Measurements from ENCODE around the gene C16orf90. TPM values are rescaled to one million over a fixed set of nuclear protein-coding genes. Genes with fewer than 3 reads are reported as not detected.
A peak's percentile ranks its signal among the peaks of the same experiment; 100 is the strongest.

The C16orf90 gene
- total RNA-seq, 1 donor from 2014 or later = not detected

DNA sequence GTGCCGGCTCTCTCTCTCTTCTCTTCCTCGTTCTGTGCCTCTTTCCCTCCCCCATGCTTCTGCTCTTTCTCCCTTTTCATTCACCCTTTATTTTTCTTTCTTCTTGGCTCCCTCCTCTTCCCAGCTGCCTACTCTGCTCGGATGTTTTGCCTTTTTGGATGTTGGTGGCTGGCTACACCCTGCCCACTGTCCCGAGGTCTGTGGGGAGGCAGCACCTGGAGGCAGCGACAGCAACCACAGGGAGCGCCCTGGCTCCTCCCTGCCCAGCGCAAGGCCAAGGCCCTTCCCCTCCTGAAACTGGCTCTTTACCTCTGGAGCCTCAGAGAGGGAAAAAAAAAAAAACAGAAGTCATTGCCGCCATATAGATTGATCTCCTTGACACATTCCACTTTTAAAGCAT lies 25.6 kb upstream of the C16orf90 start:
- Mint-ChIP-seq H3K36me3 (ENCODE audit: low read depth) (peaks cover 57% of the 10 kb centered on the region), H3K27me3 (no peaks in the 10 kb centered on the region), H3K4me3 (no peak overlapping the region), H3K4me1 (peaks cover 12% of the 10 kb centered on the region), H3K27ac (peak overlapping the region; percentile 41), H3K9me3 (no peaks in the 10 kb centered on the region)
- DNase-seq = no peak
- intact Hi-C loops (cut with micrococcal nuclease) = no loop called here

DNA sequence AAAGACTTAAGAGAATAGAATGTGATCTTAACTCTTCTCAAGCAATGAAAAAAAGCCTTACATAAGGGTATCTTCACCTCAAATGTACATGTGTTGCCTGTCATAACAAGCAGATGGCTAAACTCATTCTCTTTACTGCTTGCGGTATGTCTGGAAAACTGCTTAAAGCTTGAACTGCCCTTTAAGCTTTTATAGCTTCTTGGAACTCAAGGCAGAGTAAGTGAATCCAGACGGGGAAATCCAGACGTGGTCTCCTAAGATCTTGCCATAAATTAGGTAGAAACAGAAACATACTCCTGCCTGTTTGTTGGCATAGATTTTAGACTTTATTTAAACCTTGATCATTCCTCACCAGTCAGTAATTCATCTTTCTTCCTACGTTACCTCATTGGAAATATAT lies 25.1 kb upstream of the C16orf90 start:
- no peaks in the 10 kb centered on the region for H3K9me3 Mint-ChIP-seq
- no peaks in the 10 kb centered on the region for H3K27me3 Mint-ChIP-seq
- peaks cover 56% of the 10 kb centered on the region for H3K36me3 Mint-ChIP-seq (ENCODE audit: low read depth)
- peak overlapping the region; percentile 41 for H3K27ac Mint-ChIP-seq
- intact Hi-C loops (cut with micrococcal nuclease) = no loop called here
- no peak for DNase-seq
- peaks cover 12% of the 10 kb centered on the region for H3K4me1 Mint-ChIP-seq
- H3K4me3 Mint-ChIP-seq = no peak overlapping the region

DNA sequence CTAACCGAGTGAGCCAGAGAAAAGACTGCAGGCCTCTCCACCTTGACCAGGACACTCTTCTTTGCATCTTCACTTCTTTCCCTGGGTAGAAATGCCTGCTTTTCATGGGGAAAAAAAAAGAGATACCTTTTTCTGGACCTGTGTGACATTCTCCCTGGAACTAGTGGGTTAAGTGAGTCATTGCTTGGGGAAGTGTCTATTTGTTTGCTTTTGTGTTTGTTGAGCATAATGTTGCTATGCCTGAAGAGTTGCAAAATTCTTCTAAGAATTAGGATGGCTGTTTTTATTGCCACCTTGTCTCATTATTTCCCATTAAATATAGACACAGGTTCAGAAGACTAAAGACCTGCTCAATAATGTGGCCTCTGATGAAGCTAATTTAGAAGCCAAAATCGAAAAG lies 24.3 kb upstream of the C16orf90 start:
- peaks cover 55% of the 10 kb centered on the region for H3K36me3 Mint-ChIP-seq (ENCODE audit: low read depth)
- DNase-seq = no peak
- intact Hi-C loops (cut with micrococcal nuclease) = no loop called here
- H3K4me3 Mint-ChIP-seq = no peak overlapping the region
- no peaks in the 10 kb centered on the region for H3K9me3 Mint-ChIP-seq
- peaks cover 12% of the 10 kb centered on the region for H3K4me1 Mint-ChIP-seq
- H3K27ac Mint-ChIP-seq = no peak overlapping the region
- H3K27me3 Mint-ChIP-seq = no peaks in the 10 kb centered on the region

DNA sequence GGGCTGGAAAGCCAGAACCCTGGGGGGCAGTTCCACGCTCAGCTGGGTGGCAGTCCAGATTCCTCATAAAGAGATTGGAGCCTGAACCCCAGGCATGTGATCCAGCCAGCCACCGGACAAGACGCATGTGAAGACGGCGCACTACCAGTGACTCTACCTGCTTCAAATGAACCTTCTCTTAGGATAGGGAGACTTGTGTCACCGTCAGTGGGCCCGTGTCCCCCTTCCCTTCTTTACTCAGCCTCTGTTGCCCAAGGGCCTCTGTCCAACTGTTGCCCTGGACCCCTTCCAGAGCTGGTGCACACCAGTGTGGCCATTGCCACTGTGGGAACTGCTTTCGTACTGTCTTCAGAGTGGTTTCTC lies 23.7 kb upstream of the C16orf90 start:
- no peak overlapping the region for H3K4me3 Mint-ChIP-seq
- intact Hi-C loops (cut with micrococcal nuclease) = no loop called here
- H3K36me3 Mint-ChIP-seq (ENCODE audit: low read depth) = peaks cover 58% of the 10 kb centered on the region
- H3K4me1 Mint-ChIP-seq = peaks cover 12% of the 10 kb centered on the region
- H3K27ac Mint-ChIP-seq = no peak overlapping the region
- no peaks in the 10 kb centered on the region for H3K27me3 Mint-ChIP-seq
- no peaks in the 10 kb centered on the region for H3K9me3 Mint-ChIP-seq
- DNase-seq = no peak

DNA sequence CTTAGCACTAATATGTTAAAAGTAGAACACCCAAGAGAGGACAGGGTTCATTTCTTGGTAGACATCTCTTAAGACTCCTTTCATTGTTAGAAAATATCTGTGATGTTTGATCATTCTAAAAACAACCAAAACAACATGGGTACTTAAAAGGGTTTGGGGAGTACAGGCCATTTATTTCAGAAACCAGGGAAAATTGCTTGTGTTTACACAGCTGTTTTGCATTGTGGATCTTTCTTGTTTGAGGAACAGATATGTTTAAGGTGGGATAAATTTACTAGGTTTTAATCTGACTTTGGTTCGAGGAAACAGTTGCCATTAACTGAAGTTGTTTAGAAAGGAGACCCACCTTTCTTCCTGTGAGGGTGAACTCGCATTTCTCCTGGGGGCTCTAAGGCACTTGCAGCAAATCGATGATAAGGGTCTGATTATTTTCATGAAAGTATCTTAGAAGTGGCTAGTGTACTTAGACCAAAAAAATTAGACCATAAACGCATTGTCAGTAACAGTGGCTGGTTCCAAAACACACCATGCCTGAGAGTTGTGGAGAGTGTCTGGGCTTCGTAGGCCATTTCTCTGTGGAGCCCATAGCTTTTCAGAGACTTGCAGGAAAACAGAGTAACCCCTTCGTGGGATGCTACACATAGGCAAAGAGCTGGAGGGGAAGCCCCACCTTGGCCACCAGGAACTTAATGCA lies 23.1 kb upstream of the C16orf90 start:
- intact Hi-C loops (cut with micrococcal nuclease) = no loop called here
- peaks cover 60% of the 10 kb centered on the region for H3K36me3 Mint-ChIP-seq (ENCODE audit: low read depth)

DNA sequence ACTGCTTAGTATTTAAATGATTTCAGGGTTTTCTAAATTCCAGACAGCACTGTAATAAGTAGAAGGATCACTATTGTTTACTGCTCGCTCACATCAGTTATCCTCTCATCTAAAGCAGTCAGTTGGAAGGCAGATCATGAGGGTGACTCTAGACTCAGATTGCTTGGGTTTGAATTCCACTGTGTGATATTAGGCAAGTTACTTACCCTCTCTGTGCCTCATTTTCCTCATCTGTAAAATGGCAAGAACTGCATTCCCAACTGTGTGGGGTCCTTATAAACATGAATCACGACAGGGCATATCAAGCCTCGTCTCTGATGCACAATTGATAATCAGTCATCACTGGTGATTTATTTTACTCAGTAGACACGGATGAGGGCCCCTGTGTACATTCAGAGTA lies 20.6 kb upstream of the C16orf90 start:
- H3K9me3 Mint-ChIP-seq = no peaks in the 10 kb centered on the region
- H3K36me3 Mint-ChIP-seq (ENCODE audit: low read depth) = peaks cover 64% of the 10 kb centered on the region
- peaks cover 22% of the 10 kb centered on the region for H3K4me1 Mint-ChIP-seq
- H3K4me3 Mint-ChIP-seq = no peak overlapping the region
- no peak overlapping the region for H3K27ac Mint-ChIP-seq
- H3K27me3 Mint-ChIP-seq = no peaks in the 10 kb centered on the region
- no peak for DNase-seq
- intact Hi-C loops (cut with micrococcal nuclease) = no loop called here

More for the DNA sequence above, 23.1 kb upstream of the C16orf90 start:
- Mint-ChIP-seq H3K4me1 (peaks cover 16% of the 10 kb centered on the region), H3K27me3 (no peaks in the 10 kb centered on the region), H3K9me3 (no peaks in the 10 kb centered on the region), H3K27ac (no peak overlapping the region), H3K4me3 (no peak overlapping the region)
- no peak for DNase-seq

DNA sequence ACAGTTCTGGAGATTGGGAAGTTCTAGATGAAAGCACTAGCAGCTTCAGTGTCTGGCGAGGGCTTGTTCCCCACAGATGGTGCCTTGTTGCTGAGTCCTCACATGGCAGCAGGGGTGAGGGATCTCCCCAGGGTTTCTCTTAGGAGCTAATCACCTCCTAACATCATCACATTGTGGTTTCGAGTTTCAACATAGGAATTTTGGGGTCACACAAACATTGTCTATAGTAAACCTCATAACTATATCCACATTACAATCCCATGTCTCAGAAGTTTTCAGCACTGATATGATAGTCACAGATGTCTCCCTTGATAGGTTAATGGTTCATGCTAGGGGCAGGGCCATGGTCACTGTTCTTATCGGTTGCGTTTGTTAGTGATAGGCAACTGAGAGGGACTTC lies 19.3 kb upstream of the C16orf90 start:
- no peak for DNase-seq
- H3K4me3 Mint-ChIP-seq = no peak overlapping the region
- peaks cover 24% of the 10 kb centered on the region for H3K4me1 Mint-ChIP-seq
- intact Hi-C loops (cut with micrococcal nuclease) = no loop called here
- no peak overlapping the region for H3K27ac Mint-ChIP-seq
- H3K9me3 Mint-ChIP-seq = no peaks in the 10 kb centered on the region
- H3K36me3 Mint-ChIP-seq (ENCODE audit: low read depth) = peaks cover 60% of the 10 kb centered on the region
- no peaks in the 10 kb centered on the region for H3K27me3 Mint-ChIP-seq

DNA sequence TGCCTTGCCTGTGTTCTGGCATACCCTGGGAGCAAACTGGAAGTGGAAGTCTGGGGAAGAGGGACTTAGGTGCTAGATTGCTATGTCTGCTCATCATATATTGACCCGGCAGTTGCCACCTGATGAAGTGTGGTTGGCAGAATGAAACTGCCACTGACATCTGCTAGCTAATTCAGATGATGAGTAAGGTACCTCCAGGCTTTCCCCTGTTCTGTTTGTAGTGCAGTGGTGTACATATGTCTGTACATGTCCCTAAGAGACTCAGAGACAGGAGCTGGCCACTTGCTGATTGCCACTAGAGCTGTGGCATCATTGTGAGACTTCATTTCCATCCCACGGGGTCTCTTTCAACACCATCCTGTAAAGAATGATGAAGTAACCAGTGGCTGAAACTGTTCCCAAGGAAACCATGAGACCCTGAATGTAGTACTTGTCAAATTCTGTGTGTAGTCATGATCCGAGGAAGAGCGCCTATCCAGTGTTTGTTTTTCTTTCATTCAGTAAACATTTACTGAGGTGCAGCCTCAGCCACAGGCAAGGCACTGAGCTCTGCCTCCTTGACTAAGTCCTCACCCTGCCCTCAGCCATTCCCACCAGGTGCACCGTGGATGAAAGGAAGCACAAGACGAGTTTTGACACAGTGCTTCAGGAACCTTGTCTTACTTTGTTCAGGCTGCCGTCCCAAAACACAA lies 18.7 kb upstream of the C16orf90 start:
- Mint-ChIP-seq H3K4me3 (no peak overlapping the region), H3K27me3 (no peaks in the 10 kb centered on the region), H3K4me1 (peaks cover 26% of the 10 kb centered on the region), H3K9me3 (no peaks in the 10 kb centered on the region), H3K36me3 (ENCODE audit: low read depth) (peaks cover 59% of the 10 kb centered on the region), H3K27ac (peak overlapping the region; percentile 76)
- no peak for DNase-seq
- intact Hi-C loops (cut with micrococcal nuclease) = no loop called here

DNA sequence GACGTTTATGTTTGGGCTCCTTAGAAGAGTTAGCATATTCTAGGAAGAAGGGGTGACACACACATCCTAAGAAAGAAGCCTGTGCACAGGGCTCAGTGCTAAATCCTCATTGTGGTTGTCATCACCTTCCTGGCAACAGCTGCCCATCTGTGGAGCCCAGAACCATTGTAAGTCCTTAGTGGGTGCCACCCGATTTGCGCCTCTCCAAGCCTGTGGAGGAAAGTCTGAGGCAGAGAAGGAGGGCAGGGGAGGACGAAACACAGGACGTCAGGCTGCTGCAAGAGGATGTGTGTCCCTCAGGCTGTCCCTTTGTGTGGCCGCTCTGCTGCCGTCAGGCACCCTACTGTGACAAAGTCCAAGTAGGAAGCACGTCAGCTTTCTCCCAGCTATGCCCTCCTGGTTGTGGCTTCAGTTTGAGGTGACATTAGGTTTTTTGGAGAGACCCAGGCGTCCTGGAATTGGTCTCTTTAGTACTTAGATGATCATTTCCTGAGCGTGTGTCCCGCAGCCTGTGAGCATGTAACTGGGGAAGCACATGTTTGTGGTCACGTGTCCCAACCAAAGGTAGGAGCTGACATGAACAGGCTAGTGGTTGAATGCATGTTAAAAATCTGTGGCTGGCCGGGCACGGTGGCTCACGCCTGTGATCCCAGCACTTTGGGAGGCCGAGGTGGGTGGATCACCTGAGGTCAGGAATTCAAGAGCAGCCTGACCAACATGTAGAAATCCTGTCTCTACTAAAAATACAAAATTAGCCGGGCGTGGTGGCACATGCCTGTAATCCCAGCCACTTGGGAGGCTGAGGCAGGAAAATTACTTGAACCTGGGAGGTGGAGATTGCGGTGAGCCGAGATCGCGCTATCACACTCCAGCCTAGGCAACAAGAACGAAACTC lies 16.2 kb upstream of the C16orf90 start:
- H3K27ac Mint-ChIP-seq = peak overlapping the region; percentile 17
- H3K36me3 Mint-ChIP-seq (ENCODE audit: low read depth) = peaks cover 61% of the 10 kb centered on the region
- peaks cover 36% of the 10 kb centered on the region for H3K4me1 Mint-ChIP-seq
- DNase-seq = no peak
- peak overlapping the region; percentile 1 for H3K4me3 Mint-ChIP-seq
- H3K27me3 Mint-ChIP-seq = no peaks in the 10 kb centered on the region
- intact Hi-C loops (cut with micrococcal nuclease) = no loop called here
- no peaks in the 10 kb centered on the region for H3K9me3 Mint-ChIP-seq

DNA sequence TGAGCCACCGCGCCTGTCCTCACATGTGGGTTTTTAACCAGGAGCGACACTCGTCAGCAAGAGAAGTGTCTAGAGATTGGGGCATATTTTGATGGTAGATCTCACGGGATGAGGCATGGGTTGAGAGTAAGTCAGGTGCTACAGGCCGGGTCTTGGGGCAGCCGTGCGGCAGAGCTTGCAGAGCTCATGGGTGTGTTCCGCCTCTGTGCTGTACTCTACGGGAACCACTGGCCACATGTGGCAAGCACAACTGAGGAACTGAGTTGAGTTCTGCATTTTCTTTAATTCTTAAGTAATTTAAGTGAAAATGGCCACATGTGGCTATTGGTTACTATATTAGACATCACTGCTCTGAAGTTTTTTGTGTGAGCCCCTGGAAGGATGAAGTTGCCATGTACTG lies 15.1 kb upstream of the C16orf90 start:
- intact Hi-C loops (cut with micrococcal nuclease) = no loop called here
- Mint-ChIP-seq H3K9me3 (no peaks in the 10 kb centered on the region), H3K4me3 (peak overlapping the region; percentile 18), H3K4me1 (peaks cover 44% of the 10 kb centered on the region), H3K27ac (peak overlapping the region; percentile 76), H3K36me3 (ENCODE audit: low read depth) (peaks cover 63% of the 10 kb centered on the region), H3K27me3 (no peaks in the 10 kb centered on the region)
- no peak for DNase-seq

DNA sequence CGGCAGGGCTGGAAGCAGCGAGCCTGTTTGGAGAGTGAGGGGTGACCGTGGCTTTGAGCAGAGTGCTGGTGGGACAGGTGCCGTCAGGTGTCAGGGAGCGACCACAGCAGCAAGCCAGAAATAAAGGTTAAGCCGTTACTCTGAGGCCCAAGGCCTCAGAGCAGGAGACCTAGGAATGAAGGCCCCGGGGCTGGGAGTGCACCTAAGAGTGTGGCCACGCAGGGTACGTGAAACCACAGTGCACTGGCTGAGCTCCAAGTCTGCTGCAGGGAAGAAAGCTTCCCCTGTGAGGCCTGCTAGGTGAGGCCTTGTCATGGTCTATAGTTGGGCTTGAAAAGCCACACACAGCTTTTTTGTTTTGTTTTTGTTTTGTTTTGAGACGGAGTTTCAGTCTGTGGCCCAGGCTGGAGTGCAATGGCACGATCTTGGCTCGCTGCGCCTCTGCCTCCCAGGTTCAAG lies 14.2 kb upstream of the C16orf90 start:
- peak overlapping the region; percentile 39 for H3K4me3 Mint-ChIP-seq
- peak; percentile 93 for DNase-seq
- intact Hi-C loops (cut with micrococcal nuclease) = loop anchor here (1.0 to 10.0 kb wide), 4 partner anchors 9 to 245 kb away; partner anchors contain the start of gene SLX4
- H3K27ac Mint-ChIP-seq = peak overlapping the region; percentile 76
- H3K27me3 Mint-ChIP-seq = no peaks in the 10 kb centered on the region
- peaks cover 52% of the 10 kb centered on the region for H3K4me1 Mint-ChIP-seq
- peaks cover 61% of the 10 kb centered on the region for H3K36me3 Mint-ChIP-seq (ENCODE audit: low read depth)
- H3K9me3 Mint-ChIP-seq = no peaks in the 10 kb centered on the region

DNA sequence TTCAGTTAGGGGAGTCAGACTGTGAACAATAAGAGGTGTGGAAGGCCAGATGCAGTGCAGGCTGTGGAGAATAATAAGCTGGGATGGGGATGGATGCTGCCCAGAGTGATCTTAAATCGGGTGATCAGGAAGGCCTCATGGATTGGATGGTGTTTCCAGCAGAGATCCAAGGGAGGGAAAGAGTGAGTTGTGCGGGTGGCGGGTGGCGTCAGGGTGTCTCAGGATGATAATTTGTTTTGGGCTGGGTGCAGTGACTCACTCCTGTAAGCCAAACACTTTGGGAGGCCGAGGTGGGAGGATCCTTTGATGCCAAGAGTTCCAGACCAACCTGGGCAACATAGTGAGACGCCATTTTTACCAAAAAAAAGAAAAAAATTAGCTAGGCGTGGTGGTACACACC lies 13.4 kb upstream of the C16orf90 start:
- intact Hi-C loops (cut with micrococcal nuclease) = loop anchor here (1.0 to 10.0 kb wide), 4 partner anchors 8 to 244 kb away; partner anchors contain the start of gene SLX4
- Mint-ChIP-seq H3K27ac (peak overlapping the region; percentile 76), H3K9me3 (no peaks in the 10 kb centered on the region), H3K4me3 (peak overlapping the region; percentile 39), H3K36me3 (ENCODE audit: low read depth) (peaks cover 54% of the 10 kb centered on the region), H3K27me3 (no peaks in the 10 kb centered on the region), H3K4me1 (peaks cover 59% of the 10 kb centered on the region)
- no peak for DNase-seq

DNA sequence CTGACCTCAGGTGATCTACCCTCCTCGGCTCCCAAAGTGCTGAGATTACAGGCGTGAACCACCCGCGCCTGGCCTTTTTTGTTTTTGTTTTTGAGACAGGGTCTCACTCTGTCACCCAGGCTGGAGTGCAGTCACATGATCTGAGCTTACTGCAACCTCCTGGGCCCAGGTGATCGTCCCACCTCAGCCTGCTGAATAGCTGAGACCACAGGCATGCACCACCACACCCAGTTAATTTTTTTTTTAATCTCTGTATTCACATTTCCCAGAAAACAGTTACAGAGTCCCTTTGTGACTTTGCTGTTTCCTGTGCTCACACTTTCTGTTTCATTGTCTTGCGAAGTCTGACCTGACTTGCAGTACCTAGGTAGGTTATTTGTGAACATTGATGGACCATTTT lies 8.2 kb upstream of the C16orf90 start:
- H3K36me3 Mint-ChIP-seq (ENCODE audit: low read depth) = peaks cover 28% of the 10 kb centered on the region
- DNase-seq = peak; percentile 92
- intact Hi-C loops (cut with micrococcal nuclease) = loop anchor here (5.0 to 10.0 kb wide), 4 partner anchors 74 to 371 kb away; partner anchors contain the start of genes NLRC3, SLX4, ZNF174 and ZSCAN32
- H3K4me1 Mint-ChIP-seq = peaks cover 57% of the 10 kb centered on the region
- H3K4me3 Mint-ChIP-seq = peak overlapping the region; percentile 80
- H3K9me3 Mint-ChIP-seq = no peaks in the 10 kb centered on the region
- no peaks in the 10 kb centered on the region for H3K27me3 Mint-ChIP-seq
- H3K27ac Mint-ChIP-seq = peak overlapping the region; percentile 97
